ENCODE results near the gene MEN1.

- TF ChIP-seq EZH2 (IDR thresholded peaks at IDR 0.05; ENCODE audit: insufficient read depth, poor library complexity, severe bottlenecking) (no peak), EZH2phosphoT487 (IDR thresholded peaks at IDR 0.05; ENCODE audit: insufficient read depth, low read depth) (no peak)
These were observed 13.3 kb upstream of the MEN1 start for GRCh38 chr11:64823568-64824119.
